Right lobe of liver (tissue), 4 donors: ENCODE results near the gene GPR35.

Experiments used
- POLR2A ChIP-seq: fragments of 450-650 bp; IDR thresholded peaks from one replicate; pipeline ENCODE4 v1.6.1; 2017; ENCODE audit warnings: antibody characterized with exemption, mild to moderate bottlenecking
- TF ChIP-seq, protein P1 (sequence below), 4 donors: fragments of 200-600 bp in 3 of 4; fragments of 450-650 bp in 1 of 4; IDR thresholded peaks; one replicate each; pipeline versions ENCODE4 v1.5.1 to v1.8.0; 2016 to 2022; ENCODE audit warnings: antibody characterized with exemption in 4 of 4, mild to moderate bottlenecking in 2 of 4
- donor health status: DM: no; HTN: no; CAD: no.
- donor health status: DM: no; HTN: no; CAD: no.
- donor health status: DM: no; HTN: yes; CAD: no.

DNA sequence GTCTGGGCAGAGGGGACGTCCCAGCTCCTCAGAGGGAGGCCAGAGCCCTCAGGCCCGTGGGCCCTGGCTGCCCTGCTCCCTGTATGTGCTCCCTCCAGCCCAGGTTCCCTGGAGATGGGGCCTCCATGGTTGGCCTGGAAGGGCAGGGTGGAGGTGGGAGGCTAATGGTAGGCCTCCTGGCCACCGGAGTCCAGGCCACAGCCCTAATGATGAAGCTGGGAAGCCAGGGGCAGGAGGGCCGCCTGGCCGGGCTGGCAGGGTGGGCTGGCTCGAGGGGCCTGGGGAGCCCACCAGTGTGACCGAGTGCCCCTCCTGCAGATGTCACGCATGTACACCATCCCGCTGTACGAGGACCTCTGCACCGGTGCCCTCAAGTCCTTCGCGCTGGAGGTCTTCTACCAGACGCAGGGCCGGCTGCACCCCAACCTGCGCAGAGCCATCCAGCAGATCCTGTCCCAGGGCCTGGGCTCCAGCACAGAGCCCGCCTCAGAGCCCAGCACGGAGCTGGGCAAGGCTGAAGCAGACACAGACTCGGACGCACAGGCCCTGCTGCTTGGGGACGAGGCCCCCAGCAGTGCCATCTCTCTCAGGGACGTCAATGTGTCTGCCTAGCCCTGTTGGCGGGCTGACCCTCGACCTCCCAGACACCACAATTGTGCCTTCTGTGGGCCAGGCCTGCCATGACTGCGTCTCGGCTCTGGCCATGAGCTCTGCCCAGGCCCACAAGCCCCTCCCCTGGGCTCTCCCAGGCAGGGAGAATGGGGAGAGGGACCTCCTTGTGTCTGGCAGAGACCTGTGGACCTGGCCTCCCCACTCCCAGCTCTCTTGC is 47.8 kb upstream of the GPR35 start:
- no peak for TF ChIP-seq POLR2A
- TF ChIP-seq, protein P1, sequence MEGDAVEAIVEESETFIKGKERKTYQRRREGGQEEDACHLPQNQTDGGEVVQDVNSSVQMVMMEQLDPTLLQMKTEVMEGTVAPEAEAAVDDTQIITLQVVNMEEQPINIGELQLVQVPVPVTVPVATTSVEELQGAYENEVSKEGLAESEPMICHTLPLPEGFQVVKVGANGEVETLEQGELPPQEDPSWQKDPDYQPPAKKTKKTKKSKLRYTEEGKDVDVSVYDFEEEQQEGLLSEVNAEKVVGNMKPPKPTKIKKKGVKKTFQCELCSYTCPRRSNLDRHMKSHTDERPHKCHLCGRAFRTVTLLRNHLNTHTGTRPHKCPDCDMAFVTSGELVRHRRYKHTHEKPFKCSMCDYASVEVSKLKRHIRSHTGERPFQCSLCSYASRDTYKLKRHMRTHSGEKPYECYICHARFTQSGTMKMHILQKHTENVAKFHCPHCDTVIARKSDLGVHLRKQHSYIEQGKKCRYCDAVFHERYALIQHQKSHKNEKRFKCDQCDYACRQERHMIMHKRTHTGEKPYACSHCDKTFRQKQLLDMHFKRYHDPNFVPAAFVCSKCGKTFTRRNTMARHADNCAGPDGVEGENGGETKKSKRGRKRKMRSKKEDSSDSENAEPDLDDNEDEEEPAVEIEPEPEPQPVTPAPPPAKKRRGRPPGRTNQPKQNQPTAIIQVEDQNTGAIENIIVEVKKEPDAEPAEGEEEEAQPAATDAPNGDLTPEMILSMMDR (IDR thresholded peaks at IDR 0.05) = no peak
